Measurements from ENCODE around the gene METTL8.

METTL8 gene

GRCh38 chr2:171319164-171319810 is 114.5 kb downstream of the METTL8 start:
- Histone ChIP-seq H3K4me1 (ENCODE audit: insufficient read depth, low read length, poor library complexity, severe bottlenecking) (peaks cover 17% of the 10 kb centered on the region), H3K36me3 (ENCODE audit: insufficient read depth, low read length) (no peaks in the 10 kb centered on the region), H3F3A (ENCODE audit: low read depth) (no peaks in the 10 kb centered on the region), H3K4me2 (ENCODE audit: low read depth, low read length, poor library complexity, severe bottlenecking) (no peak overlapping the region), H3K79me2 (ENCODE audit: insufficient read depth, low read length) (no peaks in the 10 kb centered on the region), H3K4me3 (ENCODE audit: low read length, poor library complexity, severe bottlenecking) (no peak overlapping the region), H3K9ac (ENCODE audit: low read depth, low read length, poor library complexity, severe bottlenecking) (no peak overlapping the region), H3K27me3 (ENCODE audit: insufficient read depth, low read length, poor library complexity, severe bottlenecking) (no peaks in the 10 kb centered on the region), H3K9me2 (replicated peaks; ENCODE audit: low read depth, low read length) (no peaks in the 10 kb centered on the region), H3K9me3 (ENCODE audit: insufficient read depth, low read depth, low read length) (no peaks in the 10 kb centered on the region), H4K20me1 (ENCODE audit: insufficient read depth, low read length, poor library complexity, severe bottlenecking) (no peaks in the 10 kb centered on the region), H2AFZ (ENCODE audit: low read length) (no peak overlapping the region)
- TF ChIP-seq CTCF (conservative IDR thresholded peaks at IDR 0.05; ENCODE audit: low read length), result no peak
- TF ChIP-seq EZH2phosphoT487 (IDR thresholded peaks at IDR 0.05; ENCODE audit: borderline replicate concordance), result no peak

- Histone ChIP-seq H3K9ac (ENCODE audit: low read depth, low read length, poor library complexity, severe bottlenecking) (no peak overlapping the region), H3F3A (ENCODE audit: low read depth) (no peaks in the 10 kb centered on the region), H3K9me2 (replicated peaks; ENCODE audit: low read depth, low read length) (no peaks in the 10 kb centered on the region), H3K27me3 (ENCODE audit: insufficient read depth, low read length, poor library complexity, severe bottlenecking) (no peaks in the 10 kb centered on the region), H3K4me1 (ENCODE audit: insufficient read depth, low read length, poor library complexity, severe bottlenecking) (peaks cover 11% of the 10 kb centered on the region), H2AFZ (ENCODE audit: low read length) (no peak overlapping the region), H3K4me3 (ENCODE audit: low read length, poor library complexity, severe bottlenecking) (no peak overlapping the region), H3K79me2 (ENCODE audit: insufficient read depth, low read length) (no peaks in the 10 kb centered on the region), H3K9me3 (ENCODE audit: insufficient read depth, low read depth, low read length) (no peaks in the 10 kb centered on the region), H3K36me3 (ENCODE audit: insufficient read depth, low read length) (no peaks in the 10 kb centered on the region), H4K20me1 (ENCODE audit: insufficient read depth, low read length, poor library complexity, severe bottlenecking) (no peaks in the 10 kb centered on the region), H3K4me2 (ENCODE audit: low read depth, low read length, poor library complexity, severe bottlenecking) (no peak overlapping the region)
- TF ChIP-seq CTCF (conservative IDR thresholded peaks at IDR 0.05; ENCODE audit: low read length) (no peak), EZH2phosphoT487 (IDR thresholded peaks at IDR 0.05; ENCODE audit: borderline replicate concordance) (no peak)
Measured at GRCh38 chr2:171318463-171318934, 115.3 kb downstream of the METTL8 start.

DNA sequence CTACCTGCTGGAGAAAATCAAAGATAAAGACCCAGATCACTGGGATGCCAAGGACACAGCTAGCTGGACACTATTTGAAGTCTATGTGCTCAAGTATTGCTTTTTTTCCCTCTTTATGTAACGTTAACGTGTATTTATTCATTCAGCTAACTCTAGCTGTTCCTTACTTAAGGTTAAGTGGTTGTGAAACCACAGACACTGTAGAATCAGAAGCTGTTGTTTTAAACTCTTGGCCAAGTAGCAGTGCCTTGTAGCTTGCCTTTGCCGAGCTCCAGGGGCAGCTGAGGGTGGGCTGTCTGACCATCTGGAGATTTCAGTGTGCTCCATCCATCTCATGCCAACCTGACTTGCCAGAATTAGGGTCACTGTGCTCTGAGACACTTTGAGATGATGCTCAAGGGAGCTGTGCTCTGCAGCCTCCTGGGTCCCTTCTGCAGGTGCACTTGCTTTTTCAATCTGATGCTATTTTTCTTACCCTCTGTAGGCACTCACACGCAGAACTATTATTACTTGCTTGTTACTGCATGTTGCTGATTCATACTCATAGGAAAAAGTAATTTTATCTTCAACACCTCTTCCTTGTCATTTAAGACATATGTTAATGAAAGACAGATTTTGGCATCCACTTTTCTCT is 116.2 kb downstream of the METTL8 start:
- no peak overlapping the region for H3K4me3 ChIP-seq (ENCODE audit: low read length, poor library complexity, severe bottlenecking)

More for the DNA sequence above, 116.2 kb downstream of the METTL8 start:
- Histone ChIP-seq H3K9me2 (replicated peaks; ENCODE audit: low read depth, low read length) (no peaks in the 10 kb centered on the region), H4K20me1 (ENCODE audit: insufficient read depth, low read length, poor library complexity, severe bottlenecking) (no peaks in the 10 kb centered on the region), H3K27me3 (ENCODE audit: insufficient read depth, low read length, poor library complexity, severe bottlenecking) (no peaks in the 10 kb centered on the region), H3K4me2 (ENCODE audit: low read depth, low read length, poor library complexity, severe bottlenecking) (no peak overlapping the region), H2AFZ (ENCODE audit: low read length) (no peak overlapping the region), H3K9me3 (ENCODE audit: insufficient read depth, low read depth, low read length) (no peaks in the 10 kb centered on the region), H3K79me2 (ENCODE audit: insufficient read depth, low read length) (no peaks in the 10 kb centered on the region), H3K36me3 (ENCODE audit: insufficient read depth, low read length) (no peaks in the 10 kb centered on the region), H3K4me1 (ENCODE audit: insufficient read depth, low read length, poor library complexity, severe bottlenecking) (peaks cover 11% of the 10 kb centered on the region), H3K9ac (ENCODE audit: low read depth, low read length, poor library complexity, severe bottlenecking) (no peak overlapping the region), H3F3A (ENCODE audit: low read depth) (no peaks in the 10 kb centered on the region)
- no peak for TF ChIP-seq CTCF (conservative IDR thresholded peaks at IDR 0.05; ENCODE audit: low read length)
- TF ChIP-seq EZH2phosphoT487 (IDR thresholded peaks at IDR 0.05; ENCODE audit: borderline replicate concordance), result no peak
